Measurements from ENCODE around the gene QPRT.

DNA sequence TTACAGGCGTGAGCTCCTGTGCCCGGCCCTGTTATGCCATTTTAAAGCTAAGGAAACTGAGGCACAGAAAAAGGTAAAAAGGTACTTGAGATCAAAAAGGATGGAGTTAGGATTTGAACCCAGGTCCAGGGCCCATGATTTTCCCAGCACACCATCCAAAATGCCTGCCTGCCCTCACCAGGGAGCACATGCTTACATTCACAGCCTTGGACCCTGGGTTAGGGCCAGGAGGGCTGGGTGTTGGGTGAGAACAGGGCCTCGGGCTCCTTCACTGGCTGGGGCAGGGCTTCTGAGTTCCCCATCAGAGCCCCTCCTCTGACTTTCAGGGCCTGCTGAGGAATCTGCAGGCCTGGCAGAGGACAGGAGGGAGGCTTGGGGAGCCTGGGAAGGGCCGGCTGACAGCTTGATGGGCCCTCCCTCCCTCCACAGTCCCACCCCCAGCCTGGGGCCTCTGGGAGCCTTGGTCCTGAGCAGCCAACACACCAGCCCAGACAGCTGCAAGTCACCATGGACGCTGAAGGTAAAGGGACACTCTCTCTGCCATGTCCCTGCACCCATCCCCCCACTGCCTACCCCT, at the start of gene QPRT:
- TF ChIP-seq, protein P1, sequence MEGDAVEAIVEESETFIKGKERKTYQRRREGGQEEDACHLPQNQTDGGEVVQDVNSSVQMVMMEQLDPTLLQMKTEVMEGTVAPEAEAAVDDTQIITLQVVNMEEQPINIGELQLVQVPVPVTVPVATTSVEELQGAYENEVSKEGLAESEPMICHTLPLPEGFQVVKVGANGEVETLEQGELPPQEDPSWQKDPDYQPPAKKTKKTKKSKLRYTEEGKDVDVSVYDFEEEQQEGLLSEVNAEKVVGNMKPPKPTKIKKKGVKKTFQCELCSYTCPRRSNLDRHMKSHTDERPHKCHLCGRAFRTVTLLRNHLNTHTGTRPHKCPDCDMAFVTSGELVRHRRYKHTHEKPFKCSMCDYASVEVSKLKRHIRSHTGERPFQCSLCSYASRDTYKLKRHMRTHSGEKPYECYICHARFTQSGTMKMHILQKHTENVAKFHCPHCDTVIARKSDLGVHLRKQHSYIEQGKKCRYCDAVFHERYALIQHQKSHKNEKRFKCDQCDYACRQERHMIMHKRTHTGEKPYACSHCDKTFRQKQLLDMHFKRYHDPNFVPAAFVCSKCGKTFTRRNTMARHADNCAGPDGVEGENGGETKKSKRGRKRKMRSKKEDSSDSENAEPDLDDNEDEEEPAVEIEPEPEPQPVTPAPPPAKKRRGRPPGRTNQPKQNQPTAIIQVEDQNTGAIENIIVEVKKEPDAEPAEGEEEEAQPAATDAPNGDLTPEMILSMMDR (tag by site-specific recombination; IDR thresholded peaks at IDR 0.05) = no peak
- TF ChIP-seq, protein P2, sequence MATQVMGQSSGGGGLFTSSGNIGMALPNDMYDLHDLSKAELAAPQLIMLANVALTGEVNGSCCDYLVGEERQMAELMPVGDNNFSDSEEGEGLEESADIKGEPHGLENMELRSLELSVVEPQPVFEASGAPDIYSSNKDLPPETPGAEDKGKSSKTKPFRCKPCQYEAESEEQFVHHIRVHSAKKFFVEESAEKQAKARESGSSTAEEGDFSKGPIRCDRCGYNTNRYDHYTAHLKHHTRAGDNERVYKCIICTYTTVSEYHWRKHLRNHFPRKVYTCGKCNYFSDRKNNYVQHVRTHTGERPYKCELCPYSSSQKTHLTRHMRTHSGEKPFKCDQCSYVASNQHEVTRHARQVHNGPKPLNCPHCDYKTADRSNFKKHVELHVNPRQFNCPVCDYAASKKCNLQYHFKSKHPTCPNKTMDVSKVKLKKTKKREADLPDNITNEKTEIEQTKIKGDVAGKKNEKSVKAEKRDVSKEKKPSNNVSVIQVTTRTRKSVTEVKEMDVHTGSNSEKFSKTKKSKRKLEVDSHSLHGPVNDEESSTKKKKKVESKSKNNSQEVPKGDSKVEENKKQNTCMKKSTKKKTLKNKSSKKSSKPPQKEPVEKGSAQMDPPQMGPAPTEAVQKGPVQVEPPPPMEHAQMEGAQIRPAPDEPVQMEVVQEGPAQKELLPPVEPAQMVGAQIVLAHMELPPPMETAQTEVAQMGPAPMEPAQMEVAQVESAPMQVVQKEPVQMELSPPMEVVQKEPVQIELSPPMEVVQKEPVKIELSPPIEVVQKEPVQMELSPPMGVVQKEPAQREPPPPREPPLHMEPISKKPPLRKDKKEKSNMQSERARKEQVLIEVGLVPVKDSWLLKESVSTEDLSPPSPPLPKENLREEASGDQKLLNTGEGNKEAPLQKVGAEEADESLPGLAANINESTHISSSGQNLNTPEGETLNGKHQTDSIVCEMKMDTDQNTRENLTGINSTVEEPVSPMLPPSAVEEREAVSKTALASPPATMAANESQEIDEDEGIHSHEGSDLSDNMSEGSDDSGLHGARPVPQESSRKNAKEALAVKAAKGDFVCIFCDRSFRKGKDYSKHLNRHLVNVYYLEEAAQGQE (tag by site-specific recombination; IDR thresholded peaks at IDR 0.05) = no peak
- TF ChIP-seq, protein P3, sequence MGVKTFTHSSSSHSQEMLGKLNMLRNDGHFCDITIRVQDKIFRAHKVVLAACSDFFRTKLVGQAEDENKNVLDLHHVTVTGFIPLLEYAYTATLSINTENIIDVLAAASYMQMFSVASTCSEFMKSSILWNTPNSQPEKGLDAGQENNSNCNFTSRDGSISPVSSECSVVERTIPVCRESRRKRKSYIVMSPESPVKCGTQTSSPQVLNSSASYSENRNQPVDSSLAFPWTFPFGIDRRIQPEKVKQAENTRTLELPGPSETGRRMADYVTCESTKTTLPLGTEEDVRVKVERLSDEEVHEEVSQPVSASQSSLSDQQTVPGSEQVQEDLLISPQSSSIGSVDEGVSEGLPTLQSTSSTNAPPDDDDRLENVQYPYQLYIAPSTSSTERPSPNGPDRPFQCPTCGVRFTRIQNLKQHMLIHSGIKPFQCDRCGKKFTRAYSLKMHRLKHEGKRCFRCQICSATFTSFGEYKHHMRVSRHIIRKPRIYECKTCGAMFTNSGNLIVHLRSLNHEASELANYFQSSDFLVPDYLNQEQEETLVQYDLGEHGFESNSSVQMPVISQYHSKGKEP (tag by site-specific recombination; IDR thresholded peaks at IDR 0.05) = no peak
